GM06990 (cell line): Measurements from ENCODE around the gene PAIP1.
"Not testable (repeated sequence)": the region's sequence is repeated elsewhere in the genome, so short reads cannot be mapped to it uniquely, and the experiment has no call there.

Experiments used
- DNase-seq: peaks from one replicate; pipeline ENCODE4 v3.0.0-alpha.2; 2011; ENCODE audit not compliant: insufficient read length; ENCODE audit errors: extremely low read depth
- H3K27me3 ChIP-seq: replicated peaks from 2 replicates; pipeline ENCODE4 v1.6.0; 2011; ENCODE audit warnings: low read length; ENCODE audit not compliant: control insufficient read depth, insufficient read depth
- H3K36me3 ChIP-seq: 2 replicates; pipeline ENCODE4 v1.5.1; 2011; ENCODE audit warnings: low read length; ENCODE audit not compliant: control insufficient read depth, insufficient read depth
- H3K4me3 ChIP-seq: replicated peaks from 2 replicates; pipeline ENCODE4 v1.5.1; 2011; ENCODE audit warnings: low read depth, mild to moderate bottlenecking, control low read depth, low read length
- TF ChIP-seq, protein P1 (sequence below): IDR thresholded peaks from 2 replicates; pipeline ENCODE4 v1.5.1; 2011; ENCODE audit warnings: low read length, control low read depth, mild to moderate bottlenecking, inconsistent platforms; ENCODE audit not compliant: insufficient read depth, poor library complexity, severe bottlenecking

PAIP1 gene

DNA sequence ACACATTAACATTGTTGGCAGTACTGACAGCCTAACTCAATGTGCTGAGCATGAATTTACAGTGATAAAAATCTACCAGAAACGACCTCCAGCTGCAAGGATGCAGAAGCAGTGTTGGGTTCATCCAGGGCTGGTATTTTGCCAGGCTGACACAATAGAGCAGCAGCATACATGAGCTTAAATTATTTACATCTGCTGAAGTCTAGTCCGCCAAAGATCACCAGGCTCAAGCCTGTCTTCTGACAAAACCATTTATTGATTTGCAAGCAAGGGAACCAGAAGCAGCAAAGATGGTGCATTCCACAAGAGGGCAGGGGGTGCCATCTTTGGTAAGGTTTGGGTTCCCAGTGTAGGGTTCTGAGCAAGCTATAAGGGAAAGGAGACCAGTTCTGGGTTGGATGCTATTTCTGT is 33.2 kb downstream of the PAIP1 start:
- no peak for DNase-seq
- Histone ChIP-seq H3K4me3 (no peak overlapping the region), H3K36me3 (peaks cover 4% of the 10 kb centered on the region), H3K27me3 (no peaks in the 10 kb centered on the region)
- TF ChIP-seq, protein P1, sequence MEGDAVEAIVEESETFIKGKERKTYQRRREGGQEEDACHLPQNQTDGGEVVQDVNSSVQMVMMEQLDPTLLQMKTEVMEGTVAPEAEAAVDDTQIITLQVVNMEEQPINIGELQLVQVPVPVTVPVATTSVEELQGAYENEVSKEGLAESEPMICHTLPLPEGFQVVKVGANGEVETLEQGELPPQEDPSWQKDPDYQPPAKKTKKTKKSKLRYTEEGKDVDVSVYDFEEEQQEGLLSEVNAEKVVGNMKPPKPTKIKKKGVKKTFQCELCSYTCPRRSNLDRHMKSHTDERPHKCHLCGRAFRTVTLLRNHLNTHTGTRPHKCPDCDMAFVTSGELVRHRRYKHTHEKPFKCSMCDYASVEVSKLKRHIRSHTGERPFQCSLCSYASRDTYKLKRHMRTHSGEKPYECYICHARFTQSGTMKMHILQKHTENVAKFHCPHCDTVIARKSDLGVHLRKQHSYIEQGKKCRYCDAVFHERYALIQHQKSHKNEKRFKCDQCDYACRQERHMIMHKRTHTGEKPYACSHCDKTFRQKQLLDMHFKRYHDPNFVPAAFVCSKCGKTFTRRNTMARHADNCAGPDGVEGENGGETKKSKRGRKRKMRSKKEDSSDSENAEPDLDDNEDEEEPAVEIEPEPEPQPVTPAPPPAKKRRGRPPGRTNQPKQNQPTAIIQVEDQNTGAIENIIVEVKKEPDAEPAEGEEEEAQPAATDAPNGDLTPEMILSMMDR: no peak

DNA sequence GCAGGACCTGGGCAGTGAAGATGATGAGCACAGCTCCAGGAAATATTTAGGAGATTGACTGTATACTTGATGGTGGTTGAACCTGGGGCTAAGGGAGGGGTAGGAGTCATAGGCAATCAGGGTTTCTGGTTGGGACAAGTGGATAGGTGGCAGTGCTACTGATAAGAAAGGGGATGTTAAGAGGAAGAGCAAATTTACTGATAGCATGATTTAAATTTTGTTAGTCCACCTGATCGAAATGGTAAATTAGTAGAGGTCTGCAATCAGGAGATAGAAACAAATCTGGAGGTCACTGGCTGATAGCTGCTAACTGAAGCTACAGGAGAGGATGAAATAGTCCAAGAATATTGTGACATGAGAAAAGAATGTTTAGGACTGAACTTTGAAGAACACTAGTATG is 36.3 kb downstream of the PAIP1 start:
- H3K27me3 ChIP-seq: no peaks in the 10 kb centered on the region
- TF ChIP-seq, protein P1: no peak
- H3K36me3 ChIP-seq: peaks cover 2% of the 10 kb centered on the region; the same call in 1 of the 2 replicates
- no peak overlapping the region for H3K4me3 ChIP-seq
- DNase-seq: no peak

DNA sequence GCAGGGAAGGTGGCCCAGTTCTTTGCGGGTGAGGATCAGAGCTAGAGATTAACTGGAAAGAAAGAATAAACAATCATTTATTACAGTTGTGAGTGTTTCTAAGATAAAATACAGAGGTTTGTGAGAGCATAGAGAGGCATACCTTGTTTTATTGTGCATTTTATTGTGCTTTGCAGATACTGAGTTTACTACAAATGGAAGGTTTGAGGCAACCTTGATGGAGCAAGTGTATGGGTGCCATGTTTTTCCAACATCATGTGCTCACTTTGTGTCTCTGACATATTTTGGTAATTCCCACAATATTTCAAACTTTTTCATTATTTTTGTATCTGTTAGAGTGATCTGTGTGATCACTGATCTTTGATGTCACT is 41.2 kb downstream of the PAIP1 start:
- TF ChIP-seq, protein P1: no peak
- no peak for DNase-seq
- H3K36me3 ChIP-seq: no peaks in the 10 kb centered on the region
- H3K4me3 ChIP-seq: peak overlapping the region; percentile 79
- no peaks in the 10 kb centered on the region for H3K27me3 ChIP-seq

DNA sequence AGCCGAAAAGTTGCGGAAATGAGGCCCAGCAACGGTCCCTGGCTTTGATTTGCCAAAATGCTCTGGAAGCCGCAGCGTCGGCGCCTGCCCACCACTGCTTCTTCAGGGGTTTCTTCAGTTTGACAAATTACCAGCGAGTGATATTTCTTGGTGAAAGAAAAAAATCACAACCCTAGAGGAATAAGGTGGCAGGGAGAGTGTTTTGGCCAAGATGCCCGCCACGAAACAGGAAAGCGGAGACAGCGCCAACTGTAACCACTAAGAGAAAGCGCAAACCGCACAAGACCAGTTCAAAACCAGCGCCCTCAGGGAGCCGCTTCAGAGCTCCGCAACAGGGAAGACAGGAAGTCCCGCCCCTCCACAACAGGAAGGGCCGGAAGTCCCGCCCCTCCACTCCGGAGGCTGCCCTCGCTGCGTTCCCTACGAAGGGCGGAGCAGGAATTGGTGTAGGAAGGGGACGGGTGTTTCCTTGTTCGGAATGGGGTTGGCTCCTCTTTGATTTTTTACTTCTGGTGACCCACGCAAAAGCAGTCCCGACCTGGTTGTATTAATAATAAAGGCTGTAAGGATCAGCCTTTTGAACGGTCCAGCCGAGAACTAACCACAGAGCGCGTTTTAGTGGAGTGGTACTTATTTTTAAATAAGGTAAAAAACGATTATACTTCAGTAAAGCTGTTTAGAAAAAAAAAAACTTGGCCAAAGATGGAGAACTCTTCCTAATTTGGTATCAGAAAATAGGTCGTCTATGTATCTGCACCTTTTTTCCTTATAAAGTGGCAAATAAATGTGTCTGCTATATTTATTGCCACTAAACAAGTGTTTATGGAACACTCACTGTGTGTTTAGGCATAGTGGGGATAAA is 41.8 kb downstream of the PAIP1 start, which contains the start of gene C5orf34:
C5orf34 (minus strand) TSS at position 333 of the 862 bp plus-strand sequence. CDS start 5,809 bp downstream, outside the sequence.
- TF ChIP-seq, protein P1: no peak
- DNase-seq: peak; percentile 92
- H3K4me3 ChIP-seq: peak within 1 kb of the TSS; percentile 79
- H3K27me3 ChIP-seq: no peaks in the 10 kb centered on the region
- H3K36me3 ChIP-seq: no peaks in the 10 kb centered on the region

DNA sequence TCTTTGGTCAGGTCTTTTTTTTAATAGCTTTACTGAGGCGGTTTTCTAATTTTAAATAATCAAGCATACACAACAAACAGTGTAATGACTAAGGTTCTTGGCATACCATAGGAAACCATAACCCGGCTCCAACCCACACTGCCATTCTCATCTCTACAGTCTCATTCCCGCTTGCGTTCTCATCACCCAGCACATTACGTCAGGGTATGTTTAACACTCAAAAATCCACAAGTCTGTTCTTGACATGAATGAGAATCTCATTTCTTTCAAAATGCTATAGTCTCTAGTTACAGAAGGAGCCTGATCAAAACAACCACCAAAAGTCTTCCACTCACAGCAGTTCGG is 42.4 kb downstream of the PAIP1 start:
- peak overlapping the region; percentile 79 for H3K4me3 ChIP-seq
- no peak for DNase-seq
- TF ChIP-seq, protein P1: no peak

DNA sequence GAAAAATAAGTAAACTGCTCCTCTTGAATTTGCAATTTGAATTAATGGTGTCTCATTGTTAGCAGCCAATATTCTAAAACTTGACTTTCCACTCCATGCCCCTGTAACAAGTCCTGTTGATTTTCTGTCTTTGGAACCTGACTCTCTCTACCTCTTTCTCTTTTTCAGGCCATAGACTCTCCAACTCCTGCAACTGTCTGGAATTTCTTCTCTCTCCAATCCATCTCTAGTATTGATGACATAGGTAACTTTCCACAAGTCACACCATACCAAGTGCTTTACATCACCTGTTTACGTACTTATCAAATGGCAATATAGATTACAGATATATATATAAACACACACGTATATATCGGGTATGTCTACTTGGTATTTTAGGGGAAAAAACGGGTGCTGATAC is 42.9 kb downstream of the PAIP1 start:
- no peaks in the 10 kb centered on the region for H3K36me3 ChIP-seq
- no peaks in the 10 kb centered on the region for H3K27me3 ChIP-seq
- TF ChIP-seq, protein P1: no peak
- no peak for DNase-seq
- H3K4me3 ChIP-seq: peak overlapping the region; percentile 79

More for the DNA sequence above, 42.4 kb downstream of the PAIP1 start:
- Histone ChIP-seq H3K36me3 (no peaks in the 10 kb centered on the region), H3K27me3 (no peaks in the 10 kb centered on the region)

DNA sequence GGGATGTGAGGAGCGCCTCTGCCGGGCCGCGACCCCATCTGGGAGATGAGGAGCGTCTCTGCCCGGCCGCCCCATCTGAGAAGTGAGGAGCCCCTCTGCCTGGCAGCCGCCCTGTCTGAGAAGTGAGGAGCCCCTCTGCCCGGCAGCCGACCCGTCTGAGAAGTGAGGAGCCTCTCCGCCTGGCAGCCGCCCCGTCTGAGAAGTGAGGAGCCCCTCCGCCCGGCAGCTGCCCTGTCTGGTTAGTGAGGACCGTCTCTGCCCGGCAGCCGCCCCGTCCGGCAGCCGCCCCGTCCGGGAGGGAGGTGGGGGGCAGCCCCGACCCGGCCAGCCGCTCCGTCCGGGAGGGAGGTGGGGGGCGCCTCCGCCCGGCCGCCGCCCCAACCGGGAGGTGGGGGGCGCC is 45.8 kb downstream of the PAIP1 start:
- H3K36me3 ChIP-seq, H3K27me3 ChIP-seq, H3K4me3 ChIP-seq, DNase-seq: not testable (repeated sequence)
